A673 (cell line): ENCODE results near the gene CNDP1.

Experiments
- EZH2 ChIP-seq: fragments of 200-600 bp; sonication (generic); IDR thresholded peaks from 2 replicates; pipeline ENCODE4 v1.6.1; 2017; ENCODE audit warnings: borderline replicate concordance, low read depth, mild to moderate bottlenecking, mixed read lengths, antibody characterized with exemption, low read length; ENCODE audit not compliant: poor library complexity, severe bottlenecking
- TF ChIP-seq, protein P1 (sequence below): fragments of 300-800, 200-600 bp; sonication (generic); conservative IDR thresholded peaks from 2 replicates; pipeline ENCODE4 v1.5.1; 2017; ENCODE audit warnings: low read depth, mild to moderate bottlenecking, antibody characterized with exemption, low read length, moderate library complexity, mixed read lengths

DNA sequence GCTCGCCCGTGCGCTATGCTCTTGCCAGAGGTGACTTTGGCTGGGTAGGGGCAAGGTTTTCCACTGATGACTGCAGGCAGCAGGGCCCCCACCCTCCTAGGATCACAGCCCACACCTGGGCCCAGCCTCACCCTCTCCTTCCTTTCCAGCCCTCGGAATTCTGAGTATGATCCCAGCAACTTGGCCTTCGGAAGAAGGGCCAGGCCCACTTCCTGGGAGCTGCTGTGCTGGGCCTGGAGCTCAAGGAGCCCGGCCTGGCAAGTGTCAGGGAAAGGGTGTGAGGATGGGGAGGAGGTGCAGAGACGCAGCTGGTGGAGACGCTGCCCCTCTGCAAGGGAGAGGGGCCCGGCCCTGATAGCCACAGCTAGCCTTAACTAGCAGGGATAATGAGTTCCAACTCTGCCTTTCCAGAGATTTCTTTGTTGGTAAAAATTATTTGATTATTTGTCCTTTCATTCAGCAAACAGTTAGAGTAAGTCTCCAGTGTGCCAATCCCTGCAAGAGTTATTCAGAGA, 1.7 kb upstream of the CNDP1 start:
- TF ChIP-seq, protein P1, sequence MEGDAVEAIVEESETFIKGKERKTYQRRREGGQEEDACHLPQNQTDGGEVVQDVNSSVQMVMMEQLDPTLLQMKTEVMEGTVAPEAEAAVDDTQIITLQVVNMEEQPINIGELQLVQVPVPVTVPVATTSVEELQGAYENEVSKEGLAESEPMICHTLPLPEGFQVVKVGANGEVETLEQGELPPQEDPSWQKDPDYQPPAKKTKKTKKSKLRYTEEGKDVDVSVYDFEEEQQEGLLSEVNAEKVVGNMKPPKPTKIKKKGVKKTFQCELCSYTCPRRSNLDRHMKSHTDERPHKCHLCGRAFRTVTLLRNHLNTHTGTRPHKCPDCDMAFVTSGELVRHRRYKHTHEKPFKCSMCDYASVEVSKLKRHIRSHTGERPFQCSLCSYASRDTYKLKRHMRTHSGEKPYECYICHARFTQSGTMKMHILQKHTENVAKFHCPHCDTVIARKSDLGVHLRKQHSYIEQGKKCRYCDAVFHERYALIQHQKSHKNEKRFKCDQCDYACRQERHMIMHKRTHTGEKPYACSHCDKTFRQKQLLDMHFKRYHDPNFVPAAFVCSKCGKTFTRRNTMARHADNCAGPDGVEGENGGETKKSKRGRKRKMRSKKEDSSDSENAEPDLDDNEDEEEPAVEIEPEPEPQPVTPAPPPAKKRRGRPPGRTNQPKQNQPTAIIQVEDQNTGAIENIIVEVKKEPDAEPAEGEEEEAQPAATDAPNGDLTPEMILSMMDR = no peak
- no peak for TF ChIP-seq EZH2
